ENCODE data around the gene MYO18B. TPM values are rescaled to one million over a fixed set of nuclear protein-coding genes. Genes with fewer than 3 reads are reported as not detected.

The MYO18B gene
- total and polyA plus RNA-seq, 2 of the 8 experiments (the other 6 are each of a cell fraction or from before 2014, with no cell fraction given), result 0.62 to 0.78 TPM

GRCh38 chr22:25829808-25830777, 88.1 kb downstream of the MYO18B start:
- no peak overlapping the region for H4K8ac ChIP-seq (ENCODE audit: extremely low read depth, insufficient read depth, low read length)
- H3K27me3 ChIP-seq (replicated peaks in 1 of 4; ENCODE audit: control insufficient read depth in 3 of 4, extremely low read depth in 1 of 4, insufficient read depth in 3 of 4, low read length in 3 of 4), result no peaks in the 10 kb centered on the region
- no peak overlapping the region for H3K9ac ChIP-seq (replicated peaks in 1 of 4; ENCODE audit: extremely low read depth in 1 of 4, low read depth in 3 of 4, low read length in 3 of 4)
- H2BK20ac ChIP-seq (ENCODE audit: low read length), result no peak overlapping the region
- no peak overlapping the region for H2BK12ac ChIP-seq (ENCODE audit: low read depth, low read length)
- ChIA-PET CTCF (ENCODE audit: partially characterized antibody) (interaction anchor here (0.5 kb wide), 1 partner anchor 618 kb away, joined by 3 read pairs; no protein-coding TSS in a partner anchor), POLR2A (ENCODE audit: partially characterized antibody) (no interaction called here)
- no peak overlapping the region for H3K4ac ChIP-seq (replicated peaks; ENCODE audit: insufficient read length, low read depth, low read length)
- H3K14ac ChIP-seq (ENCODE audit: insufficient read length), result no peak overlapping the region
- H3K79me2 ChIP-seq (ENCODE audit: control insufficient read depth in 1 of 2, insufficient read depth in 2 of 2, low read length in 2 of 2), result no peaks in the 10 kb centered on the region
- no peak overlapping the region for H3K4me2 ChIP-seq (ENCODE audit: insufficient read depth in 1 of 2, low read depth in 2 of 2, low read length in 2 of 2)
- H3K4me1 ChIP-seq (replicated peaks in 1 of 4; ENCODE audit: control insufficient read depth in 3 of 4, insufficient read depth in 4 of 4, low read length in 3 of 4), result no peaks in the 10 kb centered on the region; a peak in 1 of 7 replicates
- no peak overlapping the region for H2BK15ac ChIP-seq (ENCODE audit: low read length)
- no peaks in the 10 kb centered on the region for H4K20me1 ChIP-seq (replicated peaks in 1 of 2; ENCODE audit: control insufficient read depth in 1 of 2, insufficient read depth in 2 of 2, low read length in 2 of 2)
- H2AK5ac ChIP-seq (ENCODE audit: low read depth, low read length), result no peak overlapping the region
- H4K91ac ChIP-seq (replicated peaks; ENCODE audit: insufficient read length, low read length), result no peak overlapping the region
- no peak overlapping the region for H3K4me3 ChIP-seq (ENCODE audit: extremely low read depth in 1 of 4, insufficient read depth in 2 of 4, low read depth in 3 of 4, low read length in 4 of 4)
- no peak overlapping the region for H3K27ac ChIP-seq (ENCODE audit: low read depth, low read length)
- 87% methylated on average over 11 of the region's 11 CpGs; no CpG with 5 or more reads in 1 of the 2 experiments for WGBS, 2 experiments (ENCODE audit: extremely low coverage in 1 of 2, insufficient coverage in 1 of 2, insufficient read length in 1 of 2, insufficient replicate concordance in 2 of 2, low coverage in 1 of 2, low lambda C conversion rate in 2 of 2, missing lambda C conversion rate in 1 of 2)
- no peak overlapping the region for H2AFZ ChIP-seq (ENCODE audit: low read length)
- no peaks in the 10 kb centered on the region for H3K23me2 ChIP-seq (ENCODE audit: low read depth, low read length)
- no peak overlapping the region for H4K5ac ChIP-seq (ENCODE audit: insufficient read length, low read depth, low read length)
- no peaks in the 10 kb centered on the region for H3K36me3 ChIP-seq (ENCODE audit: control insufficient read depth in 2 of 4, insufficient read depth in 4 of 4, low read length in 3 of 4)
- no peak overlapping the region for H2BK5ac ChIP-seq (ENCODE audit: low read depth, low read length)
- DNase-seq (ENCODE audit: low read depth in 1 of 2, low spot score in 2 of 2), result no peak
- H3K79me1 ChIP-seq (ENCODE audit: low read depth, low read length), result no peaks in the 10 kb centered on the region
- TF ChIP-seq TBP (IDR thresholded peaks at IDR 0.05; ENCODE audit: low read depth, low read length) (no peak), POU5F1 (IDR thresholded peaks at IDR 0.05; ENCODE audit: low read depth, low read length) (no peak), JUND (IDR thresholded peaks at IDR 0.05; ENCODE audit: low read length) (no peak), SIRT6 (IDR thresholded peaks at IDR 0.05; ENCODE audit: low read length) (no peak), SIX5 (IDR thresholded peaks at IDR 0.05; ENCODE audit: low read depth, low read length) (no peak), ASH2L (IDR thresholded peaks at IDR 0.05; ENCODE audit: low read length) (no peak), TEAD4 (IDR thresholded peaks at IDR 0.05; ENCODE audit: low read depth, low read length) (no peak)
- H3K9me3 ChIP-seq (ENCODE audit: insufficient read depth in 2 of 2, low read depth in 1 of 2, low read length in 1 of 2), result peaks cover 3 to 5% of the 10 kb centered on the region in 2 experiments; a peak in 1 of 4 replicates
- no peak overlapping the region for H3K23ac ChIP-seq (ENCODE audit: insufficient read length)
- H3K56ac ChIP-seq (replicated peaks; ENCODE audit: insufficient read length, low read depth, low read length), result no peak overlapping the region
- H2BK120ac ChIP-seq (replicated peaks; ENCODE audit: low read depth, low read length), result no peak overlapping the region
- H3K18ac ChIP-seq (ENCODE audit: extremely low read depth, low read length), result no peak overlapping the region
- FAIRE-seq, result no peak
